Esophagus (tissue), 2 donors: Measurements from ENCODE around the gene ANKRD34A. TPM values are rescaled to one million over a fixed set of nuclear protein-coding genes. Genes with fewer than 3 reads are reported as not detected.
A peak's percentile ranks its signal among the peaks of the same experiment; 100 is the strongest.

Source experiments
- H3K27ac ChIP-seq, 2 donors: one replicate each; pipeline ENCODE4 v1.5.1; 2013; ENCODE audit warnings: low read depth in 2 of 2, mild to moderate bottlenecking in 2 of 2, inconsistent platforms in 1 of 2, low read length in 1 of 2, moderate library complexity in 1 of 2
- H3K27me3 ChIP-seq, 2 donors: one replicate each; pipeline ENCODE4 v1.6.1; 2013; ENCODE audit warnings: low read length in 2 of 2, control low read depth in 1 of 2, mild to moderate bottlenecking in 1 of 2; ENCODE audit not compliant: insufficient read depth in 2 of 2, control insufficient read depth in 1 of 2
- H3K36me3 ChIP-seq, 2 donors: one replicate each; pipeline ENCODE4 v1.6.1; 2013; ENCODE audit warnings: low read length in 1 of 2; ENCODE audit not compliant: control insufficient read depth in 2 of 2, insufficient read depth in 2 of 2
- H3K4me1 ChIP-seq, 2 donors: one replicate each; pipeline ENCODE4 v1.6.1; 2013; ENCODE audit warnings: low read length in 1 of 2; ENCODE audit not compliant: control insufficient read depth in 2 of 2, insufficient read depth in 2 of 2
- H3K4me3 ChIP-seq, 2 donors: one replicate each; pipeline ENCODE4 v1.5.1; 2013; ENCODE audit warnings: low read length in 2 of 2, mild to moderate bottlenecking in 2 of 2, low read depth in 1 of 2, moderate library complexity in 1 of 2
- H3K9me3 ChIP-seq, 2 donors: one replicate each; pipeline ENCODE4 v1.6.1; 2013; ENCODE audit warnings: mild to moderate bottlenecking in 2 of 2, low read depth in 1 of 2, low read length in 1 of 2, moderate library complexity in 1 of 2; ENCODE audit not compliant: control insufficient read depth in 2 of 2, insufficient read depth in 1 of 2
- WGBS, 2 donors: extraction: QIAGEN DNeasy Blood & Tissue Kit; methylation state at CpG; one replicate each; pipeline ENCODE4 v1.1.7; 2013; 5-methylcytosine and 5-hydroxymethylcytosine counted together
- polyA plus RNA-seq, 2 donors: library from polyadenylated mRNA; stranded (reverse); fragments of 200-250 nt; gene quantifications; one replicate each; pipeline ENCODE4 v1.2.3, GENCODE V29; 2013
- donor health status: healthy with polysubstance abuse.
- donor health status: Bipolar disorder and iron deficiency.

ANKRD34A gene
- polyA plus RNA-seq, 2 donors, result 0.27 to 0.47 TPM

DNA sequence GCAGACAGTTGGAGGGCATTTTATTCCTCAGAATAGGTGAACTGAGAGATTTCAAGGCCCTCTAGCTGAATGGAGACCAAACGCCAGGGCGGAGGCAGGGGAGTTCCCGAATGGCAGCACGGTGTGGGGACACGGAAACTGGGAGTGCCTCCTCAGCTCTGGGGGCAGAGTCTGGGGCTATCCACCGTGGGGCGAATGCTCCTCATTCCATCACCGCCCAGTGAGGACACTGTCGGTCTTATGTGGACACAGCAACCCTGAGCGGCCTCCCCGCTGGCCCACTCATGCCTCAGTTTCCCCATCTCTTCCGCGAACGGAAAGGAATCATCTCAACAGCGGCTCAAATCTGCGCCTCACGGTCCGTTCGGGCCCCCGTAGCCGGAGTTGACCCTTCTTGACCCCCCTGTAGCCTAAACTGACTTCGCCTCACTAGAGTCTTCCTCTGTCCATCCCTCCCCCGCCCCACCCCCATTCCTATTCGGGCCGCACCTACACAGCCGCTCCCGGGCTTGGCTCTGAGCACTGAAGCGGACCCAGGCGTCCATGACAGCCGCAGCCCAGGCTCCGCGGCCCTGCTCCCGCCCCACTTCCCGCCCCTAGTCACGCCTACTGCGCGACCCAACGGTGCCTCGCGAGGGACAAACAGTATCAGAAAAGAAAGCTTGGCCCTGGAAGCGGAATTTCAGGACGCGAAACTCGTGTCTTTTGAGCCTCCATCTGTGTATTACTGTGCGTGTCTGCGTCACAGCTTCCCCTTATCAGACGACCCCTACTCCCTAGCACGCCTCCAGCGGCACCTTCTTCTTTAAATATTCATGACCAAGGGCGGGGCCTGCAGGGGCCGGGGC is 46.0 kb downstream of the ANKRD34A start, which contains the start of gene PEX11B:
TSS of gene PEX11B (minus strand) at position 574 of the 848 bp plus-strand sequence. CDS start at position 545, 29 bp downstream.
- Histone ChIP-seq H3K9me3 (no peaks in the 10 kb centered on the region), H3K36me3 (no peaks in the 10 kb centered on the region), H3K4me1 (peaks cover 0 to 16% of the 10 kb centered on the region in 2 donors), H3K27ac (peak within 1 kb of the TSS; percentile 87 to 91), H3K4me3 (peak within 1 kb of the TSS; percentile 93 to 95), H3K27me3 (no peaks in the 10 kb centered on the region)
- WGBS, 2 donors, result 0% methylated on average over 47 to 51 of the region's 51 CpGs

- peak overlapping the region; percentile 93 to 95 for H3K4me3 ChIP-seq
- peaks cover 0 to 16% of the 10 kb centered on the region in 2 donors for H3K4me1 ChIP-seq
- H3K36me3 ChIP-seq, result no peaks in the 10 kb centered on the region
- H3K9me3 ChIP-seq, result no peaks in the 10 kb centered on the region
- H3K27me3 ChIP-seq, result no peaks in the 10 kb centered on the region
- peak overlapping the region; percentile 87 to 91 for H3K27ac ChIP-seq
- WGBS, 2 donors, result 55 to 65% methylated on average over 5 of the region's 5 CpGs
These were observed 46.8 kb downstream of the ANKRD34A start for GRCh38 chr1:145917595-145917994.

- WGBS, 2 donors, result 65 to 70% methylated on average over 5 of the region's 5 CpGs
- Histone ChIP-seq H3K4me1 (peaks cover 0 to 16% of the 10 kb centered on the region in 2 donors), H3K27me3 (no peaks in the 10 kb centered on the region), H3K4me3 (no peak overlapping the region), H3K36me3 (peaks cover 3 to 6% of the 10 kb centered on the region in 2 donors), H3K27ac (no peak overlapping the region), H3K9me3 (no peaks in the 10 kb centered on the region)
These were observed 47.6 kb downstream of the ANKRD34A start for GRCh38 chr1:145916745-145917144.

GRCh38 chr1:145912128-145912641 is 52.2 kb downstream of the ANKRD34A start:
- H3K36me3 ChIP-seq, result peaks cover 3 to 6% of the 10 kb centered on the region in 2 donors
- WGBS, 2 donors, result 79 to 81% methylated on average over 11 of the region's 11 CpGs
- peaks cover under 1 to 3% of the 10 kb centered on the region in 2 donors for H3K4me1 ChIP-seq
- no peaks in the 10 kb centered on the region for H3K27me3 ChIP-seq
- H3K27ac ChIP-seq, result no peak overlapping the region
- no peak overlapping the region for H3K4me3 ChIP-seq
- no peaks in the 10 kb centered on the region for H3K9me3 ChIP-seq

Other genes with a start within 250 kb of the ANKRD34A start
- gene CD160, start 245.1 kb downstream of the ANKRD34A start, polyA plus RNA-seq, result under 1 TPM; 0.05 to 0.71 TPM
- gene RNF115, start 140.5 kb downstream of the ANKRD34A start, polyA plus RNA-seq, result 1 to 10 TPM; 3.4 to 4.8 TPM
- gene POLR3C, start 140.4 kb downstream of the ANKRD34A start, polyA plus RNA-seq, result 10 to 100 TPM in 1 of 2 donors, 1 to 10 TPM in 1; 9.0 to 15.1 TPM
- gene NUDT17, start 118.9 kb downstream of the ANKRD34A start, polyA plus RNA-seq, result 1 to 10 TPM; 1.5 to 2.2 TPM
- gene PIAS3, start 105.5 kb downstream of the ANKRD34A start, polyA plus RNA-seq, result 10 to 100 TPM; 29.8 to 43.6 TPM
- gene ANKRD35, start 78.7 kb downstream of the ANKRD34A start, polyA plus RNA-seq, result 10 to 100 TPM; 13.9 to 17.0 TPM
- 1 to 10 TPM; 1.5 to 1.9 TPM for gene ITGA10, start 54.5 kb downstream of the ANKRD34A start, polyA plus RNA-seq
- 10 to 100 TPM; 19.3 to 26.4 TPM for gene PEX11B, start 45.9 kb downstream of the ANKRD34A start, polyA plus RNA-seq
- 100 to 1,000 TPM; 144 to 250 TPM for gene RBM8A, start 37.1 kb downstream of the ANKRD34A start, polyA plus RNA-seq
- 1 to 10 TPM; 2.1 to 2.9 TPM for gene LIX1L, start 6.6 kb downstream of the ANKRD34A start, polyA plus RNA-seq
- 10 to 100 TPM; 12.8 to 13.7 TPM for gene POLR3GL, start 115 bp upstream of the ANKRD34A start, polyA plus RNA-seq
- gene TXNIP, start 32.0 kb upstream of the ANKRD34A start, polyA plus RNA-seq, result 100 to 1,000 TPM in 1 of 2 donors, 10 to 100 TPM in 1; 77.5 to 235 TPM
- gene HJV, start 57.2 kb upstream of the ANKRD34A start, polyA plus RNA-seq, result not detected
- under 1 TPM; 0.73 to 0.83 TPM for gene NBPF10, start 180.2 kb upstream of the ANKRD34A start, polyA plus RNA-seq